Stimulated activated CD4-positive, alpha-beta T cell treated with anti-CD3 and anti-CD28 coated beads, Interleukin-4, amount 100 ng/mL, for 1 hour (primary cell): ENCODE measurements around the gene SFXN4.

Experiments used
- DNase-seq: peaks from one replicate; pipeline ENCODE4 v3.0.0-alpha.2; 2020

Gene SFXN4, protein sequence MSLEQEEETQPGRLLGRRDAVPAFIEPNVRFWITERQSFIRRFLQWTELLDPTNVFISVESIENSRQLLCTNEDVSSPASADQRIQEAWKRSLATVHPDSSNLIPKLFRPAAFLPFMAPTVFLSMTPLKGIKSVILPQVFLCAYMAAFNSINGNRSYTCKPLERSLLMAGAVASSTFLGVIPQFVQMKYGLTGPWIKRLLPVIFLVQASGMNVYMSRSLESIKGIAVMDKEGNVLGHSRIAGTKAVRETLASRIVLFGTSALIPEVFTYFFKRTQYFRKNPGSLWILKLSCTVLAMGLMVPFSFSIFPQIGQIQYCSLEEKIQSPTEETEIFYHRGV

DNA sequence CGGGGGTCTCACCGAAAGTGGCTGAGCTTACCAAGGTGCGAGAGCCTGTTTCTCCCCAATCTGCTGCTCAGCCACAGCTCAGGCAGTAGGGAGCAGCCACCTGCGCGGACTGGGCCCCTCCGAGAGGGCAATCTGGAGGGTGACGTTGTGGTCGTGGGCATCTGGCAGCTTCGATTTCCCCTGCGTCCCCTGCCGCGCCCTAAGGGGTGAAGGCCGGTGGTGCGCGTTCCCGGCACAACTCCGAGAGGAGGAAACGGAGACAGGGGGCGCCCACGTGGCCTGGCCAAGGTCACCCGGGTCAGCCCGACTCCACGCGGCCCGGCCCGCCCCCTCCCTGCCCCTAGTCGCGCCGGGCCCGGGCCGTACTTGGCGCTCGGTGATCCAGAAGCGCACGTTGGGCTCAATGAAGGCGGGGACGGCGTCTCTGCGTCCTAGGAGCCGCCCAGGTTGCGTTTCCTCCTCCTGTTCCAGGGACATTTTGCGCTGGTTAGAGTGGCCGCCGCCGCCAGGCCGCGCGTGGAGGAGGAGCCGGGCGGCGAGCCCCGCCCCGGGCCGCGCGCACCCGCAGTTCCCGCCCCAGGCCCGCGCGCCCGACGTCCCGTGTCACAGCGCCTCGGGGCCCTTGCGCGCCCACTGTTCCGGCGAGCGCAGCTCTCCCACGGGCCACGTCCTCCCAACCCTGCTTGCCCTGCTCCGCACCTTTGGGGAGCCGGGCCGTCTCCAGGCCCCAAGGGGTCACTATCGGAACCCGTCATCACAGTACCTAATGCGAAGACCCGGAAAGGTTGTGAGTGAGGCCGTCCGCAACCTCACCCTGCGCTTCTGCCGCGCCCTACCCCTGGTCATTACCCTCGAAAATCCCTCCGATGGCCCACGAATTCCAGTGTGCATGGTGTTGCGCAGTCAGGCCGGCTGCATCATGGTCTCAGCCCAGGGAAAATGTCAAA lies at the start of gene SFXN4:
Gene SFXN4, minus strand, starts transcription at position 544 of the 947 bp plus-strand sequence. Its CDS starts 67 bp downstream, at position 477.
- DNase-seq, result peak; percentile 81

DNA sequence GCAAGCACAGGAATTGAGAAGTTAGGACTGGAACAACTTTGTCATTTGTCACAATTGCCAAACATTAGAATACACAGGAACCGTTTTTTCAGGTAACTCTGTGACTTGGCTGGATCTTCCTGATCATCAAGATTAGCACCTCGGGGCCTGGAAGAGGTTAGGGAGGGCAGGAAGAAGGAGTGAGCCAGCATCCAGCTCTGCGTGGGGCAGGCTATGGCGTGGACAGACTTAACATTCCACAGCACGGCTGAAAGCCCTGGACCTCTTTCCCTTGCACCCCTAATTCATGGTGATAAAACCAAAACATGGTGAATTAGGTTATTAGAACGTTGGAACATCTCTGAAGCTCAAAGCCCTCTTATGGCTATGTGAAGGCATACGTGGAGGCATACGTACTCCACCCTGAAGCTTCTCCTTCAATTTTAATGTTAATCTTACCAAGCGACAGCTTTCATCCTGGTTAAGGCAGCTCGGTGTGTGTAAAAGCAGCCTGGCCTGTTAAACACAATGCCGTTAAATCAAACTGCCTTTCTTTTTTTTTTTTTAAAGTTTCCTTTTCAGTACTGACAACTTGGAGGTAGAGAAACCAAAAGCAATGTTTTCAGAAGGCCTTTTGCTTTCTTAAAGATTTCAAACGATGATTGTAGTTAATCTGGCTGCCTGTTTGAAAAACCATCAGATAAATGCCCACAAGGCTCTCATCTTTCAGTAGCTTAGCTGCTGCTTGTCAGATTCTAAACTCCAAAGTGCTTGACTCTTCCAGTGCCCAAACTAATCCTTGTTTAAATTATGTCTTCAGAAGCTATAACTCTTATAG lies 46.3 kb upstream of the SFXN4 start:
- no peak for DNase-seq

DNA sequence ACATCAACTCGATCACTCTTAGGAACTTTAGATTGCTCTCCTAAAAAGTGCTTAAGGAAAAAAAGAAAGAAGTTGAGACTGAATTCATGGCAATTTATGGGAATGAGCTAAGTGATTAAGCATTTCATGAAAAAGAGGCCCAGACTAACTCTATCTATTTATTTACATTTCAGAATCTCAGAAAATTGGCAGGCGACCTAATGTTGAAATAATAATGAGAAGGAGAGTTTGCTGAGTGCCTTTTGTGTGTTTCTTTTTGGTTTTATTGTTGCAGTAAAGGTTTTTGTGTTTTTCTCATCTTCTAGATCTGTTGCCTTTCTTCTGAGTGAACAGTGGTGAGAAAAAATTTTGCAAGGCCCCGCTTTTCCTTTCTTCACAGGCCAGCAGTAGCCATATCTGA lies 45.7 kb upstream of the SFXN4 start:
- no peak for DNase-seq

DNA sequence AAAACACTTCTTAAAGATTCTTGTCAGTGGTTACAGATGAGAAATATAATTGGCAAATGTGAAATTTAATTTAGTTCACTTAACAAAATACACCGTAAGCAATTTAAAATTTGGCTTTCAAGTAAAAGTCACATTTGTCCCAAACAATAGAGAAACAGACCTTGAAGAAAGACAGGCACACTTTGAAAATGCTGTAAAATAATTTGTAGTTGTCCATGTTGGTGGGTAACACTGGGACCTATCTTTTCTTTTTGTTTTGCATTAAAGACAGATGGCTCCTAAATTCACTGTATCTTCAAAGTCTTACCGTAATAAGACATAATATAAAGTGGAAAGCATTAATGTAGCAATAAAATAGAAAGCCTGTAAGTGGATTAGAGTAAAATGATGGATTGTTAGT lies 45.1 kb upstream of the SFXN4 start:
- DNase-seq, result no peak

DNA sequence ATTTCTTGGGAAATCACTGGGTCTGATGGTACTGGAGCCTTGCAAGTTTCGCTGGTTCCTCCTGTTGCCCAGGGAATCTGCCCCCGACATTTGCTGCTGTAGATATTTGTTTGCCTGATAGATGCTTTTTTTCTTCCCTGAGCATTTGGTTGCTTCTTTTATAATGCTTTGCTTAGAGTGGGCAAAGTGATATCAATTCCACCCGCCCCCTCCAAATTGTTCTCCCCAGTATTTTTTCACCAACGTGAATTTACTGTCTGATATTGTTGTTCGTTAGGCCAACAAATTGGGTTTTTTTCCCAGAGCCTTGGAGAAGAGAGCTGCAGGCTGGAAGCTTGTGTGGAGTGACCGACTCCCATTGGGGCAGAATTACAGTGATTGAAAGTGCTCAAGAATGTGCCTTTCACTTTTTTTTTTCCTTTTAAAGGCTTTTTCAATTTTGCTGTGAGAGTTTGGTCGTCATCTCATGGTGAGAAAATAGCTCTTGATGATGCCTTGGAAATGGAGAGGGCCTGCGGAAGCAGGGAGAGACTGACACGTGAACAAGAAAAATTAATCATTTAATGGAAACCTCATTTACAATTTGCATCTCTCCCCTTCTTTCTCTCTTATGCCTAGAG lies 44.3 kb upstream of the SFXN4 start:
- no peak for DNase-seq

DNA sequence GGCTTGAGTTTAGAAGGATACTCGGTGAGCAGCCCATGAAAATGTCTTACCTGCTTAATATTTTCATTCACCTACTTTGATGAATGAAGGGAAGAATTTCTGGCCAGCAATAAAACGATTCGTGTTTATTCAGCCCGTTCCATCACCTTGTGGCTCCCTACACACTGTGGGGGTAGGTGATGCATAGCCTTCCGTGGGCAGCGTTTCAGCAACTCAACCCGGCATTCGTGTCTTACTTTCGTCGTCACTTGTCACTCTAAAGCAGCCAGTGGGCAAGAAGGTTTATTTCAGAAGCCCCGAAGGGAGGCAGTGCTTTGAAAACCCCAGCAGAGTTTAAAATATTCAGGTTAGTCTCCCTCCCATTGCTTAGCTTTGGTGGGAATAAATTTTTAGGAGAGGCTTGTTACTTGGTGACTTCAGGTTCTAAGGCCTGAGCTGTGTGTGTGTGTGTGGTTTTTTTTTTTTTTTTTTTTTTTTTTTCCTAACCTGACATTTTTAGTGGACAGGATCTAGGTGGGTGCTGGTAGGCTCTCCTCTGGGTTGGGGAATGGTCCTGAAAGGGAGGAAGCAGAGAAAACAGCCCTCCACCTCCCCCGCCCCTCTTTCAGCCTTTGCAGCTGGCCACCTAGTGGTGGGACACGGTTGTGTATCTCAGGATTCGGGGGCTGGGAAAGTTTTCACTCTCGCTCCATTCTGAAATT lies 43.7 kb upstream of the SFXN4 start:
- DNase-seq, result peak; percentile 58

DNA sequence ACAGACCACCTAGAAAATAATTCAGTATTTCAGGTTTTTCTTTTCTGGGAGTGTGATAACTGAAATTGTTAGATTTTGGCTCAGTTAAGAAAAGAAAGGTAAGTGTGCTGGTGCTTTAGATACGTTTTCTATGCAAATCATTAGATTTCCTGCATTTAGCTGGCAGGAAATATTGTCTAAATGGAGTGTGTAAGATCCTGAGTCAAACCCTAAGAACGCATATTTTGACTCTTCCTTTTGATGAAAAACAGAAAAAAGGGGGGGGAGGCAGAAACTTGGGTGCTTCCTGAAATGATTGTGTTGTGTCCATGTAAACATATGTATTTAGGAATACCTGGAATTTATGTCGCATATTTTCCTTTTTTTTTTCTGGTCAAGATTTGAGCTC lies 43.0 kb upstream of the SFXN4 start:
- no peak for DNase-seq

DNA sequence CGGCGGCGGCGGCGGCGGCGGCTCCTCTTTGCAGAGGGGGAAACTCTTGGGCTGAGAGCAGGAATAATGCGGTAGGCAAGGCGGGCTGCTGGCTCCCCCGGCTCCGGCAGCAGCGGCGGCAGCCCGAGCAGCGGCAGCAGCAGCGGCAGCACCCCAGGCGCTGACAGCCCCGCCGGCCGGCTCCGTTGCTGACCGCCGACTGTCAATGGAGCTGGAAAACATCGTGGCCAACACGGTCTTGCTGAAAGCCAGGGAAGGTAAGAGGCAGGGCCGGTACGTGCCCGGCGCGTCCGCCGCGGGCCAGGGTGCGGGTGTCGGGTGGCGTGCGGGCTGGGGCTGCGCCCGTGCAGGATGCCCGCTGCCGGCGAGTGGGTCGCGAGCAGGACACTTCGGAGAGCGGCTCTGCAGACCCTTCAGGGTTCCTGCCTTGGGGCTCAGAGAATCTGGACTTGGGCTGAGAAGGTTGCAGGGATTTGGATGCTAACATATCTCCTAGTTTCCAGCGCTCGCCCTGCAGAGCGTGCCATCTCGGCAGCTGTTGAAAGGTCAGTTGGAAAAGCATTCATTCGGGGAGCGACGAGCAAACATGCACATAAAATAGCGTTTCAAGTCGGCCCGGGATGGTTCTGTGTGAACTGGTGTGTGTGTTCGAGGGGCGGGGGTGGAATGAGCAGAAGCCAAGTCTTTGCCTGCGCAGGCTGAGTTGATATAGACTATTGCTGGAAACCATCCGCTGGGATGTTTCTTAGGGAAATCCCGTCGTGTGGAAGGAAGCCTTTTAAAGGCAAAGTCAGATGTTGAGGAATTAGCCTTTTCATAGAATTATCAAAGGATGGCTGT lies 42.4 kb upstream of the SFXN4 start:
- DNase-seq, result peak; percentile 35

DNA sequence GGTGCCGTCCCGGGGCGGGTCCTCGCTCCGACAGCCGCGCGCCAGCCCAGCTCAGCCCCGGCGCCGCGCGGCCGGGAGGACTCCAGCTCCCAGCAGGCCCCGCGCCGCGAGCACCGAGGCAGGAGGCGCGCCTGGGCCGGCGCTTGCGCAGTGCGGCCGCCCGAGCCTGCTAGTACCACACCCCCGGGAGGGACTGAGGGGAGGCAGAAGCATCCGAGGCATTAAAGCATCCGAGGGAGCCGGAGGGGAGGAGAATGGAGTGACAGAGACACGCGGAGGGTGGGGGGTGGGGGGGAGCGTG lies 41.8 kb upstream of the SFXN4 start, which contains the start of gene GRK5:
Gene GRK5, plus strand, starts transcription at position 206 of the 301 bp plus-strand sequence. CDS start 347 bp downstream, outside the sequence.
- DNase-seq, result peak; percentile 93

DNA sequence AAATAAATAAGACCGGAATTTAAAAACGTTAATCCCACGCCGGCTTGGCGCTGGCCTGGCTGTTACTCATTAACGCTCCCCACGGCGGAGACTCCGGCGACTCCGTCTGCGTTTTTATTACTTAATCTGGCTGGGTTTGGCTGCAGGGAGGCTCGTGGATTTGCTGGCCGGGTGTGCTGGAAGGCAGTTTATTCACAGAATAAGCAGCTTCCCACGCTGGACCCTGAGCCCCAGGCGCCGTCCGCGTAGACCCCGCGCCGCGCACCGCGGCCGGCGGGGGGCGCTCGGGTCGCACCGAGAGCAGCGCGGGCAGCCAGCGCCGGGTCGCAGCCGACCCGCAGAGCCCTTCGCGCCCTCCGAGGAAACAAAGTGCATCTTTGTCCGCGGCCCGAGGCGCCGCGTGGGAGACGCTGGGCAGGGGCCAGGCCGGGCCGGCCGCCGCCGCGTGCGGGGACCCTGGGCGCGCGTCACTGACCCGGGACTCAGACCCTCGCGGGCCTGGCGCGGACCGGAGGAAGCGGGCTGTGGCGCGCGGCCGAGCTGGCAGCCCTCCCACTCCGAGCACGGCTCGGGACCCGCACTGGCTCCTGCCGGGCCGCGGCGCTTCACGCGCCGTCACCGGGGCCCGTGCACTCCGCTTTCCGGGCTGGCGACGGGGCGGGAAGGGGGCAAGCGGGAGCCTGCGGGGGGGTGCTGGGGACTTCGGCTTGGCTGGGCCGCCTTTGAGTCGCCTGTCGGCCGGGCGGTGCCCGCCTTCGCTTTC lies 41.3 kb upstream of the SFXN4 start:
- peak; percentile 78 for DNase-seq

DNA sequence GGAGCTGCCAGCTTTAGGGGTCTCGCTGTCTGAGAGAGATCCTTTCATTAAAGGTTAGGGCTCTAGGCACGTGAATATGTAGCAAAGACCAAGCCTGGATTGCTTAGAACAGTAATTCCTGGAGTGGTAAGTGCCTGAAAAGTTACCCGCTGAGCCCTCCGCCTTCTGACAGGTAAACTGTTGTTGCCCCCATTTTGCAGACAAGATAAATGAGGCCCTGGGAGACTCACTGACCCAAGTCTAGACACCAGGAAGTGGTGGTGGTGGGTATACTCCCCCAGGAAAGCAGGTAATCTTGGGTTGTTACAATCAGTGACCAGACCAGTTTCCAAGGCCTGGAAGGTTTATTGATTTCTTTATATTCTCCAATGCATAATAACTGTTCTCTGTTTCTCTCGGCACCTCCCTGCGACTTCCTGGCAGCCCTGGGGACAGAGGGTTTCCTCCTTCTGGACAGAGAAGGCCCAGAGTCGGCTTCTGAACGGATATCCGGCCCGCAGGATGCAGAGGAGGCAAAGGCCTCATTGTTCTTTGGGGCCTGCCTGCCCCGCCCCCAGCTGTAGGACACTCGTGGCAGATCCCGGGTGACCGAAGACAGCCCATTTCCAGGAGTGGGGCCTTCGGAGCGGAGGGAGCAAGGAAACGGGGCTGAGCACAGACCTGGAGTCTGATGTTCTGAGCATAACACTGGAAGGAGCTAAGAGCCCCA lies 40.5 kb upstream of the SFXN4 start:
- peak; percentile 27 for DNase-seq

DNA sequence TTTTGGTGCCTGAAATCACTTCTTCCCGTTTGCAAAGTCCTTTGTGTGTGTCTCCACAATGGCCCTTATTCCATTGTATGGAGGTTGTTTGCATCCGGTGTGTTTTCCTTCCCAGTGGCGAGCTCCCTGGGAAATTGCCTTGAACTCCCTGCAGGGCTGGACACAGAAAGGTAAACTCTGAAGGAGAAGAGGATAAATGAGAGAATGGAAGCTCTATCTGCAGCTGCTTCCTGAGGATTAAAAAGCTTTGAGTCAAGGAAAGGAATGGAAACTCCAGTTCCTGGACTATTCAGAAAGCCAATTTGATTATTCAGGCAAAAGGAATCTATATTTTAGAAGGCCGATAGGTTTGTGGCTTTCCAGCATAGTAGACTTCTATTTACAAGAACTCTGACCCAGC lies 37.5 kb upstream of the SFXN4 start:
- no peak for DNase-seq

DNA sequence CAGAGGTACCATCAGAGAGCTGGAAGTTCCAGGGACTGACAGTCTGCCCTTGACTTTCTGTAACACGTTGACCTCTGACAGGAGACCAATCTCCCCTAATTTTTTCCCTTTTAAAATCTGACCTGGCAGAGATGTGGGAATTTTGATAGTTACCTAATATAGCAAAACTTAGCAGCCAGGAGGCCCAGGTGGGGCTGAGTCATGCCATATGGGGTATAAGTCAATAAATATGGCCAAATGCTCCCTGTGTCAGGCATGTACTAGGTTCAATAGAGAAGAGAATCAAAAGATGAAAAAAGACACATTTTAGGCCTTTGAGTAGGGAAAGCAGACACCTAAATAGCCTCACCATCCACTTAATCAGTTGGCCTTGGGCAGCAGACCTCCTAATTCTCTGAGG lies 35.7 kb upstream of the SFXN4 start:
- DNase-seq, result no peak

DNA sequence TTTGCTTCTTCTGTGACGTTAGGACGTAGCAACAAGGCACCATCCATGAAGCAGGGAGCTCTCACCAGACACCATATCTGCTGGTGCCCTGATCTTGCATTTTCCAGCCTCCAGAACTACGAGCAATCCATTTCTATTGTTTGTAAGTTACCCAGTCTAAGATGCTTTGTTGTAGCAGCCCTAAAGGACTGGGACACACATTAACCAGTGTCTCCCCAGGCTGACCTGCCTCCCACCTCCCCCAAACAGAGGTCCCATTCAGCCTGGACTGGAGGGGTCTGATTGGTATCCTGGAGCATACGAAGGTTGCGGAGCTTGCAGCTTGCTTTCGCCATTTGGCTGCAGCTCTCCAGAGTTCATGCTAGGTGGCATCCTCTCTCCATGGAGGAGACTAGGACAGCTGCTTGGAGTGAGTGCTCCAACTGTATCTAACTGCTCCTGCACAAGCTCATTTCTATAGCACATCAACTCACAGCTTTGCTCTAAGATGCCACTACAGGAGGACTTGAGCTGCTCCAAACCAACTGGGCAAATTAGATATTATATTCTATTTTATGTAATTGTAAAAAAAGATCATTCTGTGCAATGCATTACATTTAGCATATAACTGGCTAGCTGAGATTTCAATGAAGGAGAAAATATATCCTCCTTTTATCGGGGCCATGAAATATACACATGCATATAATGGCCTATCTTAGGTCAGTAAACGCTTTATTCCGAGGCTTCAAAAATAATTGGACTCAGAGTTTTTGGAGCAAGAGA lies 33.9 kb upstream of the SFXN4 start:
- peak; percentile 23 for DNase-seq

DNA sequence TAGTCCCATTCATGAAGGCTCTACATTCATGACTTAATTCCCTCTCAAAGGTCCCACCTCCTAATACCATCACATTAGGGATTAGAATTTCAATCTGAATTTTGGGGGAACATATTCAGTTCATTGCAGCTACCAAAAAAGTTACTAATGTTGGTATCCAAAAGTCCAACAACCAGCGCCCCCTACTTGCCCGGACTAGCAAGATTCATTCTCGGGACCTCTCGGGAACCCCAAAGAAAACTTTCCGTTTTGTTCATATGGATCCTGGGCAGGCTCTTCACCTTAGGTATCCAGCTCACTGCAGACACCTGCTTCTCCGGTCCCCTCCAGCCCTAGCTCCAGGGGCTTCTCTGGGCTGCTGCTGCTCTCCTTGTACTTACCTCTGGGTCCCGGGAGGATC lies 32.9 kb upstream of the SFXN4 start:
- peak; percentile 31 for DNase-seq

DNA sequence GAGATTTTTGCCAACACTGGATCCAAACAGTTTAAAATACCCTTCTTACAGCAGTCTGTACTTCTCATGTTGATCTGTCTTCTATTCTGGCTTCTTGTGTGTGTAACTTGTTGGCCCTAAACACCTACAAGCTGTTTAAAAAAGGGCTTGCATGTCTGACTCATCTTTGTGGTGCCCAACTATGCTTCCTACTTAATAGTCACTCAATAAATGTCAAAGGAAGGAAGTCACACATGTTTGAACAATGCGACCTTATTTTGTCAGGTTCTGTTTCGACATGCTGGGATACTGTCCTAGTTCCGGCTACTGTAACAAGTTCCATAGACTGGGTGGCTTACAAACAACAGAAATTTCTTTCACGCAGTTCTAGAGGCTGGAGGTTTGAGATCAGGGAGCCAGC lies 32.4 kb upstream of the SFXN4 start:
- no peak for DNase-seq

DNA sequence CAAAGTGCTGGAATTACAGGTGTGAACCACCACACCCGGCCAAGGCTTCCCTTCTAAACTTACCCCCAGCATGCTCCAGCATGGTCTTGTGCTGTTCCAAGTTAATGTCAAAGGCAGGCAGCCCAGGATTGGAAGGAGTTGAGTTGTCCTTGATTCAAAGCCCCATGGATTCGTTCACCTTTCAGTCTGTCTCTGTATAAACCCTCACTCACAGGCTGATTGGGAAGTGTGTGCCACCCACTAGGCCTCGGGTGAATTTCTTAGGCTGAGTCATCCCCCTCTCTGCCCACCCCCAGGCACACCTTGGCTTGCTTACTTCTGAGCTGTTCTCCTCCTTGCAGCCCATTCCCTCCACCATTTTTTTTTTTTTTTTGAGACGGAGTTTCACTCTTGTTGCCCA lies 26.4 kb upstream of the SFXN4 start:
- peak; percentile 29 for DNase-seq

DNA sequence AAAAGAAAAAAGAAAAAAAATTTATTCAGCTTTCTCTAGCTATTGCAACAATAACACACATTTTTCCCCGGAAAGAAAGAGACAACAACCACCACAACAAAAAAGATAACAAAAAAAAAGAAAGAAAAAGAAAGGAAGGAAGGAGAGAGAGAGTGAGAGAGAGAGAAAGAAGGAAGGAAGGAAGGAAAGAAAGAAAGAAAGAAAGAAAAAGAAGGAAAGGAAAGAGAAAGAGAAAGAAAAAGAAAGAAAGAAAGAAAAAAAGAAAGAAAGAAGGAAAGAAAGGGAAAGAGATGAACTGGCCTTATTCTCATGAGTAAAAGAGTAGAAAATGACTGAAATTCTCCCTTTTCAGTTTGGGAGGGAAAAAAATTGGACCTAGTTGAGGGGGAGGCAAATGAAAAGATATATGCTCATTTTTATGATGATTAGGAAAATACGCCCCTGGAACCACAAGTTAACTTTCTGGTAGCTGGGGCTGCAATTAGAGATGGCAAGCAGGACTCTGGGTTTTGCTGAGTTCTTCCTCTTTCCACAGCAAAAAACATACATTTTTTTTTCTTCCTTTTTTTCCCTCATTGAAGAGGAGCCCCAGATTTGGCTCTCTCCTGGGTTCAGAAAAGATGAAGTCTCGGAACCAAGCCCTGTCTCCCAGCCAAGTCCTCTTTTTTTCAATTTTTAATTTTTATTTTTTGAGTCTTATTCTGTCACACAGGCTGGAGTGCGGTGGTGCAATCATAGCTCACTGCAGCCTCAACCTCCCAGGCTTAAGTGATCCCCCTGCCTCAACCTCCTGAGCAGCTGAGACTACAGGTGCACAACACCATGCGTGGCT lies 25.7 kb upstream of the SFXN4 start:
- no peak for DNase-seq
